Type B pancreatic cell (in vitro differentiated cells): ENCODE results near the gene BET1L. TPM values are rescaled to one million over a fixed set of nuclear protein-coding genes. Genes with fewer than 3 reads are reported as not detected.

Experiments
- DNase-seq: peaks from one replicate; pipeline ENCODE4 v3.0.0; 2021; ENCODE audit warnings: mixed read lengths; ENCODE audit not compliant: unreplicated experiment; ENCODE audit errors: extremely low spot score
- H3K27ac Mint-ChIP-seq: 2 replicates; pipeline ENCODE4 v1.8.0; 2021; ENCODE audit warnings: mild to moderate bottlenecking, mixed read lengths
- H3K27me3 Mint-ChIP-seq: 2 replicates; pipeline ENCODE4 v1.8.0; 2021; ENCODE audit warnings: mixed read lengths
- H3K36me3 Mint-ChIP-seq: 2 replicates; pipeline ENCODE4 v1.8.0; 2021; ENCODE audit warnings: mixed read lengths
- H3K4me1 Mint-ChIP-seq: one replicate; pipeline ENCODE4 v1.8.0; 2021; ENCODE audit warnings: mixed read lengths; ENCODE audit not compliant: unreplicated experiment
- H3K4me3 Mint-ChIP-seq: 2 replicates; pipeline ENCODE4 v1.8.0; 2021; ENCODE audit warnings: mild to moderate bottlenecking, mixed read lengths
- H3K9me3 Mint-ChIP-seq: 2 replicates; pipeline ENCODE4 v1.8.0; 2021; ENCODE audit warnings: mixed read lengths
- CTCF ChIP-seq: fragments of 200-600 bp; sonication (generic); conservative IDR thresholded peaks from 2 replicates; pipeline ENCODE4 v1.5.0; 2021; ENCODE audit warnings: antibody characterized with exemption, mild to moderate bottlenecking
- total RNA-seq: library from RNA; stranded (reverse); gene quantifications from 2 replicates; pipeline ENCODE4 v1.2.1, GENCODE V29; 2021; ENCODE audit warnings: low replicate concordance

Gene BET1L
- total RNA-seq, 1 donor from 2014 or later = 48.4 TPM

GRCh38 chr11:211295-211694, 4.1 kb upstream of the BET1L start:
- Mint-ChIP-seq H3K4me3 (peak overlapping the region; percentile 98), H3K4me1 (peaks cover 16% of the 10 kb centered on the region), H3K9me3 (no peaks in the 10 kb centered on the region), H3K27me3 (no peaks in the 10 kb centered on the region), H3K36me3 (peaks cover 5% of the 10 kb centered on the region), H3K27ac (peak overlapping the region; percentile 90)
- DNase-seq = no peak
- TF ChIP-seq CTCF = no peak

- peaks cover 5% of the 10 kb centered on the region for H3K36me3 Mint-ChIP-seq
- H3K27ac Mint-ChIP-seq = peak overlapping the region; percentile 90
These were observed 3.6 kb upstream of the BET1L start for GRCh38 chr11:210803-211180.

GRCh38 chr11:210122-210802, 3.1 kb upstream of the BET1L start:
- Mint-ChIP-seq H3K36me3 (peaks cover 5% of the 10 kb centered on the region), H3K9me3 (no peaks in the 10 kb centered on the region), H3K4me3 (peak overlapping the region; percentile 98), H3K27ac (peak overlapping the region; percentile 90), H3K4me1 (peaks cover 16% of the 10 kb centered on the region), H3K27me3 (no peaks in the 10 kb centered on the region)
- DNase-seq = no peak
- no peak for TF ChIP-seq CTCF

More at GRCh38 chr11:210803-211180, 3.6 kb upstream of the BET1L start:
- no peak for TF ChIP-seq CTCF
- Mint-ChIP-seq H3K4me1 (peaks cover 16% of the 10 kb centered on the region), H3K9me3 (no peaks in the 10 kb centered on the region), H3K4me3 (peak overlapping the region; percentile 98), H3K27me3 (no peaks in the 10 kb centered on the region)
- no peak for DNase-seq

- Mint-ChIP-seq H3K4me3 (peak overlapping the region; percentile 98), H3K4me1 (peaks cover 16% of the 10 kb centered on the region), H3K27me3 (no peaks in the 10 kb centered on the region), H3K36me3 (peaks cover 5% of the 10 kb centered on the region), H3K9me3 (no peaks in the 10 kb centered on the region), H3K27ac (peak overlapping the region; percentile 90)
- DNase-seq = no peak
- no peak for TF ChIP-seq CTCF
These were observed 2.3 kb upstream of the BET1L start for GRCh38 chr11:209275-210121.

- Mint-ChIP-seq H3K27ac (peak overlapping the region; percentile 90), H3K27me3 (no peaks in the 10 kb centered on the region), H3K4me1 (peaks cover 16% of the 10 kb centered on the region), H3K4me3 (peak overlapping the region; percentile 98), H3K9me3 (no peaks in the 10 kb centered on the region), H3K36me3 (peaks cover 5% of the 10 kb centered on the region)
- DNase-seq = no peak
- TF ChIP-seq CTCF = no peak
These were observed 1.7 kb upstream of the BET1L start for GRCh38 chr11:208917-209260.
